Right ventricle myocardium superior (tissue), 1 donor: ENCODE data around the gene APMAP. TPM values are rescaled to one million over a fixed set of nuclear protein-coding genes. Genes with fewer than 3 reads are reported as not detected.
"Not testable (repeated sequence)": the region's sequence is repeated elsewhere in the genome, so short reads cannot be mapped to it uniquely, and the experiment has no call there.

Source experiments
- ATAC-seq: fragments of 200-7000 bp; cut with Tn5 transposase; one replicate; pipeline ENCODE4 v1.9.1; 2020; ENCODE audit warnings: mild to moderate bottlenecking; ENCODE audit not compliant: poor library complexity
- DNase-seq: peaks from one replicate; pipeline ENCODE4 v3.0.0-alpha.2; 2020
- intact Hi-C: fragments of 100-400 bp; cut with DNase I; formaldehyde crosslinking; loops from one replicate; pipeline ENCODE4 v1.11.2; 2022
- total RNA-seq: library from RNA; stranded (reverse); fragmentation: NEBNext Ultra II Directional; extraction: Animal tissue kit (Norgen Biotek cat#: 25700); gene quantifications from one replicate; pipeline ENCODE4 v1.2.1, GENCODE V29; 2021
- donor health status: DM: no; HTN: yes; CAD: no; lungs with severe emphysema.

APMAP gene
- total RNA-seq, 1 donor from 2014 or later = 23.2 TPM

DNA sequence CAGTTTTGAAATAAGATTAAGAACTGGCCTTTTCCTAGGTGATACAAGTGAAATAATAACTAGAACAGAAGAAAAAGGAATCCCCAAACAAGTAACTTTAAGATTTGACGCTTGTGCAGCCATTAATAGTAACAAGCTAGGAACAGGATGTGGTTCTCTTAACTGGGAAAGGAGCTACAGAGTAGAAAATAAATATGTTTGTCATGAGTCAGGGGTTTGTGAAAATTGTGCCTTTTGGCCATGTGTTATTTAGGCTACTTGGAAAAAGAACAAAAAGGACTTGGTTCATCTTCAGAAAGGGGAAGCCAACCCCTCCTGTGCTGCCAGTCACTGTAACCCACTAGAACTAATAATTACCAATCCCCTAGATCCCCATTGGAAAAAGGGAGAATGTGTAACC, 60.7 kb downstream of the APMAP start:
- intact Hi-C loops, ATAC-seq, DNase-seq: not testable (repeated sequence)

- not testable (repeated sequence) for DNase-seq, ATAC-seq
Measured at GRCh38 chr20:24930724-24931688, 61.5 kb downstream of the APMAP start.

GRCh38 chr20:24929867-24930723, 62.5 kb downstream of the APMAP start:
- DNase-seq, intact Hi-C loops, ATAC-seq: not testable (repeated sequence)

More at GRCh38 chr20:24930724-24931688, 61.5 kb downstream of the APMAP start:
- intact Hi-C loops = not testable (repeated sequence)

DNA sequence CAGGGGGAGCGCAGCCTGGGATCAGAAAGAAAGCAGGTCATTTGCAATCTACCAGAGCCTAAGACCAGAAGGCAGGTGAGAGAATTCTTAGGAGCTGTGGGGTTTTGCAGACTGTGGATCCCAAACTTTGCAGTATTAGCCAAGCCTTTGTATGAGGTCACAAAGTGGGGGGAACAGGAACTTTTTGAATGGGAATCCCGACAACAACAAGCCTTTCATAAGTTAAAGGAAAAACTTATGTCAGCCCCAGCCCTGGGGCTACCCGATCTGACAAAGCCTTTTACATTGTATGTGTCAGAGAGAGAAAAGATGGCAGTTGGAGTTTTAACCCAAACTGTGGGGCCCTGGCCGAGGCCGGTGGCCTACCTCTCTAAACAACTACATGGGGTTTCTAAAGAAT, 63.3 kb downstream of the APMAP start:
- intact Hi-C loops, ATAC-seq, DNase-seq: not testable (repeated sequence)

DNA sequence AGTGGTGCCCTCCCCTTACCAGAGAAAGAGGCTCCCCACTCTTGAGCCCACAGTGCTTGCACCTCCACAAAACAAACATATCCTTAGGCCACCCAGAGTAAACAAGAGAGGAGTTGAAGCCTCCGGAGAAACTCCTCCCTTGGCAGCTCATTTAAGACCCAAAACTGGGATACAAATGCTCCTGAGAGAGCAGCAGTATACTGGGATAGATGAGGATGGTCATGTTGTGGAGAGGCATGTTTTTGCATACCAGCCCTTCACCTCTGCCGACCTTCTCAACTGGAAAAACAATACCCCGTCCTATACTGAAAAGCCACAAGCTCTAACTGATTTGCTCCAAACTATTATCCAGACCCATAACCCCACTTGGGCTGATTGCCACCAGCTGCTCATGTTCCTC, 71.8 kb downstream of the APMAP start:
- intact Hi-C loops, DNase-seq, ATAC-seq: not testable (repeated sequence)

GRCh38 chr20:24919665-24920064, 72.9 kb downstream of the APMAP start:
- intact Hi-C loops = loop anchor here (5.0 kb wide), 1 partner anchor 762 kb away; no protein-coding TSS in a partner anchor
- DNase-seq, ATAC-seq: not testable (repeated sequence)

GRCh38 chr20:24918579-24919566, 73.7 kb downstream of the APMAP start:
- intact Hi-C loops = loop anchor here (5.0 kb wide), 1 partner anchor 762 kb away; no protein-coding TSS in a partner anchor
- no peak for ATAC-seq
- DNase-seq = no peak

- peak; percentile 90 for ATAC-seq
Measured at GRCh38 chr20:24917797-24918578, 74.6 kb downstream of the APMAP start.

DNA sequence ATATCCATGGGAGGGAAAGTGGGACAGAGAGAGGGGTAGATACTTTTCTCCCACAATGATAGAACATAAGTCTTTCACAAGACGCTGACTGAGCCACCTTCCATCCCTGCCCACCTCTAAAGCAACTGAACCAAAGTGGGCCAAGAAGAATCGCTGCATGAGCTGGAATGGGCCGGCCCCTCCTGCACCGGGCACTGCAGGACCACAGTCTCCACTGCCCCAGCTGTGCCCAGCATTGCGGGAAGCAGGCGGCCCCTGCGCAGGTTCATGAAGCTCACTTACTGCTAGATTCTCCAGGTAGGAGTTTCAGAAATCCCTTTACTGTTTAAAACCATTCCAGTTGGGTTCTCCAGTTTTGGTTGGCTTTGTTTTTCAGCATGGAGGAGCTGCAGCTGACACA, 75.5 kb downstream of the APMAP start:
- intact Hi-C loops = loop anchor here (5.0 kb wide), 1 partner anchor 760 kb away; no protein-coding TSS in a partner anchor
- DNase-seq (no peak), ATAC-seq (no peak)

More at GRCh38 chr20:24917797-24918578, 74.6 kb downstream of the APMAP start:
- intact Hi-C loops = loop anchor here (5.0 kb wide), 1 partner anchor 761 kb away; no protein-coding TSS in a partner anchor
- DNase-seq = peak; percentile 81

GRCh38 chr20:24916412-24916811, 76.1 kb downstream of the APMAP start:
- intact Hi-C loops = loop anchor here (5.0 kb wide), 1 partner anchor 759 kb away; no protein-coding TSS in a partner anchor
- no peak for ATAC-seq
- no peak for DNase-seq

GRCh38 chr20:24915892-24916291, 76.7 kb downstream of the APMAP start:
- ATAC-seq = no peak
- intact Hi-C loops = loop anchor here (5.0 kb wide), 1 partner anchor 759 kb away; no protein-coding TSS in a partner anchor

DNA sequence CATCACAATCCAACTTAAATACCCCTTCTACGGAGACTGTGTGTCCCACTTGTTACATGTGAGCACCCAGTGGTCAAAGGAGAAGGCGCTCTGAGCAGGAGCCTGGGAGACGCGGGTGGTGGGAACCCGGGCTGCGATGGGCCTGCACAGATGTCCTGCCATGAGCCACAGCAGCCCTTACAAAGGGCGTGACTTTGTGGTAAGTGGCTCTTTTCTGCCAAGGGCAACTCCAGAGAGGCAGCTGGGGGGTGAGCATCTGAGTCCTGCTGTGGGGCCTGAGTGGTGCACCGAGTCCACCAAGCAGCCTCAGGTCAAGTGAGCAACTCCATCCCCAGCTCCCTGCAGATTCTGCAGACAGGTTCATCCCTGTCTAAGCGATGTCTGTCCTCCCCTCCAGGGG, 77.1 kb downstream of the APMAP start:
- no peak for DNase-seq
- intact Hi-C loops = loop anchor here (5.0 kb wide), 1 partner anchor 758 kb away; no protein-coding TSS in a partner anchor
- no peak for ATAC-seq

More at GRCh38 chr20:24915892-24916291, 76.7 kb downstream of the APMAP start:
- DNase-seq = no peak

DNA sequence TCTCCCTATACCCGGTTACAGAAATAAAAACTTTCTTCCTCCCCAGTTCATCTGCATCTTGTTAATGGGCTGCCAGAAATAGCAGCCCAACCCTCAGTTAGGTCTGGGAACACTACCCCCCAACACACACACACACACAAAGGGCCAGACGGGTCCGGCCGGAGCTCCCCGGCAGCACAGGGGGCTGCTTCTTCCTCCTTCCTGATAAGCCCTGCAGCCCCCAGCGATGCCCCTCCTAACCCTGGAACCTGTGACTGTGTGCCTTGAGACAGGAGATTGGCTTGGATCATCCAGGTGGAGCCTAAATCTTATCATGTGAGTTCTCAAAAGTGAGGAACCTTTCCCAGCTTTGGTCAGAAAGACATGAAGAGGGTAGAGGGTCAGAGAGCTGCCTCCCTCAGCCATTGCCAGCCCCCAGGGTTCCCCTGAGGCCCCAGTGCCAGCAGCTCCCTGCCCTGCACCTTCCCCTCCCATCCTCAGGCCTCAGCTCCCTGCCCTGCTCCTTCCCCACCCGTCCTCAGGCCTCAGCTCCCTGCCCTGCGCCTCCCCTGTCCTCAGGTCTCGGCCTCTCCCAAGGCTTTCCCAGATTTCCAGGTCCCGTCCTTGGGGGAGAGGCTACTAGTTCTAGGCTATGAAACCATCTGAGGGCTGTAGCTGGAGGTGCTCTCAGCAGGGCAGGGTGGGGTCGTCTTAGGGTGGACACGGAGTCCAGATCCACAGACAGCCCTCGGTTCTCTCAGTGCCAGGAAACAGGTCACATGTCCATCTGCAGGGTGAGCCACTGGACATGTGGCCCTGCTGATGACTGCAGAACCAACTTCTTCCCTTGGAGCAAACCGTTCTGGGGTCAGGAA, 77.9 kb downstream of the APMAP start:
- intact Hi-C loops = loop anchor here (5.0 kb wide), 1 partner anchor 757 kb away; no protein-coding TSS in a partner anchor
- ATAC-seq (no peak), DNase-seq (no peak)

- DNase-seq = no peak
- intact Hi-C loops = no loop called here
- ATAC-seq = no peak
Measured at GRCh38 chr20:24913076-24913628, 79.4 kb downstream of the APMAP start.
